C1 segment of cervical spinal cord (tissue), 14 donors: ENCODE results near the gene MAPKAP1.
A peak's percentile ranks its signal among the peaks of the same experiment; 100 is the strongest.
"Not testable (repeated sequence)": the region's sequence is repeated elsewhere in the genome, so short reads cannot be mapped to it uniquely, and the experiment has no call there.

Experiments
- DNase-seq, 14 donors: peaks; one replicate each; lab custom pipeline; 2025; lab: John Stamatoyannopoulos, UW

MAPKAP1 gene

DNA sequence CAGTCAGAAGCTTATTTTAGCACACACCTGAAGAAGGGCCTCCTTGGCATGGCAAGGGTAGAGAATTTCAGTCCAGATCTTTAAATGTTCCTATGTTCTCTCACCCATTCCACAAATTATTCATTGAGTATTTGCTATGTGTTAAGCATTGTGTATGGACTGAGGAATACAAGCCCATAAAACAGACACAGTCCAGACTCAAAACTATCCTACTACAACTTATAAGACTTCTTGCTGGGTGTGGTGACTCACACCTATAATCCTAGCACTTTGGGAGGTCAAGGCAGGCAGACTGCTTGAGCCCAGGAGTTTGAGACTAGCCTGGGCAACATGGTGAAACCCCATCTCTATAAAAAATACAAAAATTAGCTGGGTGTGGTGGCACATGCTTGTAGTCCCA lies 141.0 kb downstream of the MAPKAP1 start:
- DNase-seq, result not testable (repeated sequence)

DNA sequence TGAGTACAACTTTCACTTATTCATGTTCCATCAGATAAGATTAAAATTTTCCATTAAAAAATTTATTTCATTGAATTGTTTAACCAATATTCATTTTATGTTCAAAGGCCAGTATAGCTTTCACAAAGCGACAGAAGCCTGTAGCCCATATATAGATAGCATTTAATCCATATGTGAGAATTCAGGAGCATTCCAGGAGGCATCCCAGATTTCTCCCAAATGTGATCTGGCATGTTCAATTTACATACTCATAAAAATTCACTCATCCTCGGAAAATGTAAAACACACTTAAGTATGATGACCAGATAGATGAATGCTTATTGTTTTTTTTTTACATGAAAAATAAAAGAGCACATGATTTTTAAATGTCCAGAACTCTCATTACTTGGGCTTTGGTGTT lies 141.9 kb downstream of the MAPKAP1 start:
- DNase-seq, result no peak

DNA sequence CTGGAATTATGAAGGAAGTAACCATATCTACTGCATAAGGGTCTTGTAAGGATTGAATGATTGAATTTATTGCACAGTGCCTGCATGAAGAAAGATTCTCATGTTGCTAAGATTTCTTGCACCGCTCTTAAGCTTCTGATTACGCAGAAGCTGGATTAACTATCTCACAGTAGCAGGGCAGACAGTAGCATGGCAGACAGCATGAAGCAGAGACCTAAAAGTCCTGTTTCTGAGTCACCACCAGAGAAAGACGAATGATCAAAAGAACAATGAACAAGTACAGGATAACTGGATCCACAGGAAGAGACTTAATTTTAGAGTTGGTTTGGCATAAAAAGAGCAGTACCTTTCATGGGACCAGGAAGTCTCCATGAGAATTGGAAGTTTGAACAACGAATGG lies 142.4 kb downstream of the MAPKAP1 start:
- no peak for DNase-seq

DNA sequence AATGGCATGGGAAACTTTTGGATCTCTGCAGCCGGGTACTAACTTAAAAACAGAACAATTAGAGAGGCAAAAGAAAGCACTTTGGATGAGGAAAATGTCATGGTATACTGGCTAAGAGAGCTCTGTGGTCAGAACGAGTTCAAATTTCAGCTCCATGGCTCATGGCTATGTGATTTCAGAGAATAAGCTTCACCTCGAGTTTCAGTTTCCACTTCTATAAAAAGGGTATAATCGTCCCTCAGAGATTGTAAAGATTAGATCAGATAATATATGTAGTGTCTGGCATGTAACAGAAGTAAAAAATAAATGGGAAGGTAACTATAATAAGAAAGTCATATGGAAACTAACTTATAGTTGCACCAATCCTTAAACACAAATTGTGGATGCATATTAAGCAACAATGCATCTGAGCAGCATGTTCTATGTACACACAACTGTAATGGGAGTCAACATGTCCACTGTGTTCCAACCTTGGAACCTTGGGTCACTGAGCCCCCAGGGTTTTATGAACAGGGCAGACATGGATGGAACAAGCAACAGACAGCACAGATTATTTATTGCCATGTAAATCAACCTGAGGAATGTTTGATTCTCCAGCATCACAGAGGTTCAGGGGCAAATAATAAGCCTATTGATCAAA lies 145.4 kb downstream of the MAPKAP1 start:
- DNase-seq, result no peak

GRCh38 chr9:125559894-125560293 lies 147.1 kb downstream of the MAPKAP1 start:
- DNase-seq, result no peak

GRCh38 chr9:125559194-125559593 lies 147.8 kb downstream of the MAPKAP1 start:
- DNase-seq, result no peak

- DNase-seq, result peak in 7 of 14 donors; percentile 6 to 42 (median 25)
Measured at GRCh38 chr9:125558453-125559092, 148.4 kb downstream of the MAPKAP1 start.

- peak in 1 of 14 donors; percentile 16 for DNase-seq
Measured at GRCh38 chr9:125556046-125556721, 150.8 kb downstream of the MAPKAP1 start.

- DNase-seq, result no peak
Measured at GRCh38 chr9:125554726-125555125, 152.3 kb downstream of the MAPKAP1 start.

DNA sequence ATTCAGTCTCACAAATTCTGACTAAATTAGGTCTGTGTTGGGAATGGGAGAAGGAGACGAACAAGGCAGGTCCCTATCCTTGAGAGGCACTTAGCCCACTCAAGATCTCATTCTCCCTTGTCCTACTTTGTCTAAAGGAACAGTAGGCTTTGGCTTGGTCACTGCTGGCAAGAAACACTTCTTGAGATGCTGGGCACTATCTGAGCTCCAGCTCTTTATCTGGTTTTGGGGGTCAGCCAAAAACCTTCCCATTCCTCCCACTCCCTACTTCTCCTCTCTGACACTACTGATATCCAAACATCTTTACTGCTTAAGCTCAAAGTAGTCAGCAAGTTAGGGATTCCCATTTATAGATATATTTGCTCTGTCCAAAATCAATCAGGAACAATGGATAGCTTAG lies 155.2 kb downstream of the MAPKAP1 start:
- no peak for DNase-seq

DNA sequence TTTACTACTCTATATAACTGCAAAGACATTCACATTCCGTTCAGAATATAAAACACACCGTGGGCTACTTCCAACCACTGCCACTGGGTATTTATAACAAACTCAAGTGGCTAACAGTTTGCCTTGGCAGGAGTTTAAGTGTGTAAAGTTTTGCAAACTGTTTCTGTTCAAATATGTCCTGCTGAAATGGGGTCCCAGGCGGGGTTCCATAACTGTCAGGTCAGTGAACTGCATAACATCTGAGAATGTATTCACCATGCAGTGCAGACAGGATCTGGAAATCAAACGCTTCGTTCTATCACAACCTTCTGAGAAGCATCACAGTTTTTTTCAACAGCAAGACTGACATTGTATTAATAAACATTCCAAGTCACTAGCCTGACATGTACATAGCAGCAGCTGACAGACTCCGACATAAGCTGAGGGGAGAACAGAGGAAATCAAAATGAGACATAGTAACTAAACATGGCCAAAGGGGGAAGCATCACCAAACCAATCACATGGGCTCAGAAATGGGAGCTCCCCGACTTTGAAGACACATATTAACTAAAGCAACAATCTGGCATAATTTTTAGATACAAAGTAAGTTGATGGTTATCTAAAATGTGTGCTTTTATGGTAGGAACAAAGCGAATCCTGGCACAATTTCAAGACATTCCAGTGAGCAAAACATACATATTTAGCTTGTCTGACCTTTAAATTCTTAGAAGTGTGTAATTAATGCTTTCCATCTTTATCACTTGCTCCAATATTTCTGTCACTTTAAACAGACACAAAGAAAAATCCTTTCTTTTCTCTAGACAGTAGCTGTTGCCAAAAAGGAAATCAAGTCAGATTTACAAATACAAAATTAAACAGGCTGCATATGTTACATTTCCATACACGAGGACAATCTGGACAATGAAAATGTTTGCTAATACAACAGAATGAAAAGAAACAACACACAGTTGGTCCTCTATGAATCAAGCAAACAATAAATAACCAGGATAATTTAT lies 156.8 kb downstream of the MAPKAP1 start:
- DNase-seq, result no peak

DNA sequence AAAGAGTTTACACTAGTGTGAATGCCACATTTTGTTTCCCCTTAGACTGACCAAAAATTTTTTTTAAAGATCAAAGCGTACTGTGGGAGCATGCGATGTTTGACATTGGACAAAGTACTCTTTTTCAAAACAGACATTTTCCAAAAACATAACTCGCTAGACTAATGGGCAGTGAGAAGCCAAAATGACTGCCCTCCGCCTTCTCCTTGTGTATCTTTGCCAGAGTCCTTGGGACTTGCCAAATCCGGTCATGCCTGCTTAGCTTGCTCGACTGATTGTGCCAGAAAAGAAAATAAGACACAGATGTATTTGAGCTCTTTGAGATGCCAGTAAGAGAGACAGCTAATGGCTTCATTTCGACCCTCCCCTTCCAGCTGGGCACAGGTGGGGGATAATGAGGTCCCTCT lies 157.5 kb downstream of the MAPKAP1 start:
- DNase-seq, result peak in 3 of 14 donors; percentile 17 to 83 (median 32)

GRCh38 chr9:125549039-125549438 lies 158.0 kb downstream of the MAPKAP1 start:
- no peak for DNase-seq

- no peak for DNase-seq
Measured at GRCh38 chr9:125548141-125548540, 158.9 kb downstream of the MAPKAP1 start.

- no peak for DNase-seq
Measured at GRCh38 chr9:125547368-125547767, 159.6 kb downstream of the MAPKAP1 start.

GRCh38 chr9:125545845-125546244 lies 161.2 kb downstream of the MAPKAP1 start:
- no peak for DNase-seq

DNA sequence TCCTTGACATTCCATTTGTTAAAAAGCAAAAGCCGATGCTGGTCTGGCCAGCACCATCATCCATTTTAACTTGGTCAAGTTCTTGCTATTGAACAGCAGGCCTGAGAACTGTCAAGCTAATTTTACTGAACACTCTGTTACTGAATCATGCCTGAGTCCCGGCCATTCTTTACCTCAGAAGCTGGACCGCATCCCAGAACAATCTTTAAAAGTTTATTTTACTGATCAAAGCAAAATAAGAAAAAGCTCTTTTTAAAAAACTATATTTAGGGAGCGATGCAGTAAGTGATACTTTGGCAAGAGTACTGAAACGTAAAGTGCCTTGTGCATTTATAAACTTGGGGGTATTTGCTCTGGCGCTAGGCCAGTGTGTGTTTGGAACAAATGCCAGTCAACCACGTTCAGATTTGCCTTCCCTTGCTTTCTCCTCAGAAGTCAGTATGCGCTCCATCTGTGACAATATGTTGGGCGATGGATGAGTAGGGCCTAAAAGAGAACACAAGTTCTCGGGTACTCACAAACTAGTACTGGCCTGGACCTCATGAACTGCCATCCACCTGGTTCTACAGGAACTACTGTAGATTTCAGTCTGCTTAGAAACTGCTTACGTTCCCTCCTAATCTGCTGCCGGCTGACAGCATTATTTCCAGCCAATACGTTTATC lies 161.9 kb downstream of the MAPKAP1 start:
- peak in 1 of 14 donors; percentile 48 for DNase-seq

DNA sequence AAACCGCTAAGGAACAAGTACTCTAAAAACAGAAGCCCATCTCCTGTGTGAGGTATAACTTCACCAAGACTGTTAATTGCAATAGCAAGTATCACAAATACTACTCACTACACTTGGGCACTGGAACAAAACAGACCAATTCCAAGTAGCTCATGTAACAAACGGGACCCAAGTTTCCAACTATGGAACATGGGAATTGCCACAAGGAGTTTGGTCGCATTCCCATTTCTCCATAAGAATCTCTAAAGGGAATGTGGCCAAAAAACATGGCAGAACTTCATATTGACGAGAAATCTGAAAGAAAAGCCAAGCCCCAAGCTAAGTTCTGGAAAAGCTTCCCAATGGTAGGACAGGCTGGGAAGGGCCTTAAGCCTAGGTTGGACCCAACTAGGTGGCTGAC lies 162.5 kb downstream of the MAPKAP1 start:
- DNase-seq, result no peak

- DNase-seq, result no peak
Measured at GRCh38 chr9:125541840-125542243, 165.2 kb downstream of the MAPKAP1 start.

- no peak for DNase-seq
Measured at GRCh38 chr9:125540497-125540896, 166.5 kb downstream of the MAPKAP1 start.

- DNase-seq, result no peak
Measured at GRCh38 chr9:125538092-125538473, 168.9 kb downstream of the MAPKAP1 start.
